GM23338 (cell line): ENCODE data around the gene RTCA. TPM values are rescaled to one million over a fixed set of nuclear protein-coding genes. Genes with fewer than 3 reads are reported as not detected.

Source experiments
- ATAC-seq: fragments of 200-7000 bp; cut with Tn5 transposase; 3 replicates; pipeline ENCODE4 v1.9.1; 2020
- DNase-seq: peaks from one replicate; pipeline ENCODE4 v3.0.0-alpha.2; 2015; ENCODE audit warnings: low spot score
- H2AFZ ChIP-seq: fragments of 200-600 bp; sonication (generic); 2 replicates; pipeline ENCODE4 v1.8.0; 2016; ENCODE audit warnings: antibody characterized with exemption, mild to moderate bottlenecking, moderate library complexity
- H3F3A ChIP-seq: fragments of 200-600 bp; sonication (generic); replicated peaks from 2 replicates; pipeline ENCODE4 v1.8.0; 2017; ENCODE audit warnings: antibody characterized with exemption, mixed run types, low read depth
- H3K27ac ChIP-seq: fragments of 200-600 bp; sonication (generic); 2 replicates; pipeline ENCODE4 v1.6.1; 2016; ENCODE audit warnings: low read depth
- H3K27me3 ChIP-seq: fragments of 200-600 bp; sonication (generic); 2 replicates; pipeline ENCODE4 v1.8.0; 2016; ENCODE audit warnings: mild to moderate bottlenecking, mixed run types, moderate library complexity; ENCODE audit not compliant: insufficient read depth
- H3K36me3 ChIP-seq: fragments of 200-600 bp; sonication (generic); 2 replicates; pipeline ENCODE4 v1.8.0; 2016; ENCODE audit warnings: mild to moderate bottlenecking; ENCODE audit not compliant: insufficient read depth
- H3K4me1 ChIP-seq: fragments of 200-600 bp; sonication (generic); 2 replicates; pipeline ENCODE4 v1.8.0; 2016; ENCODE audit warnings: mild to moderate bottlenecking, moderate library complexity; ENCODE audit not compliant: insufficient read depth
- H3K4me2 ChIP-seq: fragments of 200-600 bp; sonication (generic); 2 replicates; pipeline ENCODE4 v1.7.1; 2017; ENCODE audit warnings: mixed run types
- H3K4me3 ChIP-seq: fragments of 200-600 bp; sonication (generic); 2 replicates; pipeline ENCODE4 v1.6.1; 2016; ENCODE audit warnings: mixed run types
- H3K79me2 ChIP-seq: fragments of 200-600 bp; sonication (generic); replicated peaks from 2 replicates; pipeline ENCODE4 v1.8.0; 2017; ENCODE audit warnings: mild to moderate bottlenecking; ENCODE audit not compliant: insufficient read depth
- H3K9me2 ChIP-seq: fragments of 200-600 bp; sonication (generic); 2 replicates; pipeline ENCODE4 v1.8.0; 2017; ENCODE audit not compliant: insufficient read depth
- H4K20me1 ChIP-seq: fragments of 200-600 bp; sonication (generic); replicated peaks from 2 replicates; pipeline ENCODE4 v1.8.0; 2017; ENCODE audit warnings: mild to moderate bottlenecking; ENCODE audit not compliant: insufficient read depth
- H3K27ac Mint-ChIP-seq: 2 replicates; pipeline ENCODE4 v1.8.0; 2020; ENCODE audit warnings: inconsistent platforms, mild to moderate bottlenecking, moderate library complexity, mixed read lengths
- H3K27me3 Mint-ChIP-seq: 3 replicates; pipeline ENCODE4 v1.8.0; 2022; ENCODE audit warnings: low read depth, mild to moderate bottlenecking, moderate library complexity, mixed read lengths, inconsistent platforms; ENCODE audit not compliant: insufficient read depth, poor library complexity
- H3K36me3 Mint-ChIP-seq: 3 replicates; pipeline ENCODE4 v1.8.0; 2021; ENCODE audit warnings: low read depth, mild to moderate bottlenecking, inconsistent platforms, moderate library complexity, mixed read lengths
- H3K4me1 Mint-ChIP-seq: 3 replicates; pipeline ENCODE4 v1.8.0; 2020; ENCODE audit warnings: mild to moderate bottlenecking, inconsistent platforms, mixed read lengths
- H3K4me3 Mint-ChIP-seq: 3 replicates; pipeline ENCODE4 v1.8.0; 2021; ENCODE audit warnings: moderate library complexity, mild to moderate bottlenecking, inconsistent platforms, mixed read lengths
- H3K9me3 Mint-ChIP-seq: 3 replicates; pipeline ENCODE4 v1.8.0; 2020; ENCODE audit warnings: moderate library complexity, mild to moderate bottlenecking, inconsistent platforms, mixed read lengths
- CREB1 ChIP-seq: fragments of 250-450 bp; sonication (Bioruptor Pico); IDR thresholded peaks from 2 replicates; pipeline ENCODE4 v1.5.0; 2020; ENCODE audit warnings: low read depth, mild to moderate bottlenecking, moderate library complexity
- JUNB ChIP-seq: IDR thresholded peaks from one replicate; pipeline ENCODE4 v1.6.1; 2016; ENCODE audit warnings: antibody characterized with exemption; ENCODE audit not compliant: unreplicated experiment
- STAT1 ChIP-seq: IDR thresholded peaks from one replicate; pipeline ENCODE4 v1.6.1; 2016; ENCODE audit warnings: antibody characterized with exemption; ENCODE audit not compliant: unreplicated experiment
- ZNF331 ChIP-seq: fragments of 250-450 bp; sonication (Bioruptor Pico); IDR thresholded peaks from 2 replicates; pipeline ENCODE4 v1.5.0; 2020; ENCODE audit warnings: low read depth, mild to moderate bottlenecking, moderate library complexity
- polyA plus RNA-seq: library from polyadenylated mRNA; unstranded; fragments of >200 nt; fragmentation: Nextera tagmentation; extraction: Ambion mirVana; gene quantifications from 2 replicates; pipeline ENCODE4 v1.2.1, GENCODE V29; 2016
- total RNA-seq: library from RNA; depleted of rRNA; stranded (reverse); fragments of >200 nt; shearing (Covaris generic); gene quantifications from 2 replicates; pipeline ENCODE4 v1.2.3, GENCODE V29; 2014
- TF ChIP-seq, protein P1 (sequence below), 2 experiments: fragments of 200-600 bp in 1 of 2; sonication (generic) in 1 of 2; conservative IDR thresholded peaks; 2 replicates each; pipeline versions ENCODE4 v1.5.1 to v1.6.1; 2016 to 2017; ENCODE audit warnings: antibody characterized with exemption in 2 of 2, low read depth in 2 of 2, mild to moderate bottlenecking in 2 of 2, moderate library complexity in 1 of 2
- TF ChIP-seq, protein P2 (sequence below): fragments of 250-450 bp; sonication (Bioruptor Pico); IDR thresholded peaks from 2 replicates; pipeline ENCODE4 v1.5.0; 2020; ENCODE audit warnings: mild to moderate bottlenecking, moderate library complexity

RTCA gene
- total and polyA plus RNA-seq, 2 experiments from 2014 or later, result 36.6 TPM

DNA sequence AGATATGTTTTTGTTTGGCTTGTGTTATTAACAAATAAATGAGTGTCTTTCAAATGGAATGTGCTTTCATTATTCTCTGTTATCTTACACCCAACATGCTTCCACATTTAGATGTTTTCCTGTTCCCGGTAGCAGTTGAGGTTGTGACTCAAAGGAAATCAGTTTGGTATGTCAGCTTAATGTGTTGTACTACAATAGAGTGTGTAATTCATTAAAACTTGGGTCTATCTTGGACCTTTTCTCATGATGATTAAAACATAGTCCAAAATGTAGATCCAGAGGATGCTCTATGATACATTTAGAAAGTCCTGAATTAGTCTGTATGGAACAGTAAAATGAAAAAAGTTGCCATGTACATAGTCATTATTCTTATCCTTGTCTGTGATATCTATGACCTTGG is 26.7 kb downstream of the RTCA start:
- ATAC-seq, result no peak

More for the DNA sequence above, 26.7 kb downstream of the RTCA start:
- no peak overlapping the region for H3K4me3 ChIP-seq
- peaks cover 1% of the 10 kb centered on the region; the same call in 1 of the 3 replicates for H3K4me1 Mint-ChIP-seq
- no peaks in the 10 kb centered on the region for H3K79me2 ChIP-seq
- no peaks in the 10 kb centered on the region for H3F3A ChIP-seq
- DNase-seq, result no peak
- TF ChIP-seq, protein P1, sequence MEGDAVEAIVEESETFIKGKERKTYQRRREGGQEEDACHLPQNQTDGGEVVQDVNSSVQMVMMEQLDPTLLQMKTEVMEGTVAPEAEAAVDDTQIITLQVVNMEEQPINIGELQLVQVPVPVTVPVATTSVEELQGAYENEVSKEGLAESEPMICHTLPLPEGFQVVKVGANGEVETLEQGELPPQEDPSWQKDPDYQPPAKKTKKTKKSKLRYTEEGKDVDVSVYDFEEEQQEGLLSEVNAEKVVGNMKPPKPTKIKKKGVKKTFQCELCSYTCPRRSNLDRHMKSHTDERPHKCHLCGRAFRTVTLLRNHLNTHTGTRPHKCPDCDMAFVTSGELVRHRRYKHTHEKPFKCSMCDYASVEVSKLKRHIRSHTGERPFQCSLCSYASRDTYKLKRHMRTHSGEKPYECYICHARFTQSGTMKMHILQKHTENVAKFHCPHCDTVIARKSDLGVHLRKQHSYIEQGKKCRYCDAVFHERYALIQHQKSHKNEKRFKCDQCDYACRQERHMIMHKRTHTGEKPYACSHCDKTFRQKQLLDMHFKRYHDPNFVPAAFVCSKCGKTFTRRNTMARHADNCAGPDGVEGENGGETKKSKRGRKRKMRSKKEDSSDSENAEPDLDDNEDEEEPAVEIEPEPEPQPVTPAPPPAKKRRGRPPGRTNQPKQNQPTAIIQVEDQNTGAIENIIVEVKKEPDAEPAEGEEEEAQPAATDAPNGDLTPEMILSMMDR (conservative IDR thresholded peaks at IDR 0.05; ENCODE audit: low read depth in 2 of 2), result no peak
- TF ChIP-seq JUNB (no peak), CREB1 (CRISPR knock-in tag) (no peak), STAT1 (no peak), ZNF331 (CRISPR knock-in tag) (no peak)
- TF ChIP-seq, protein P2, sequence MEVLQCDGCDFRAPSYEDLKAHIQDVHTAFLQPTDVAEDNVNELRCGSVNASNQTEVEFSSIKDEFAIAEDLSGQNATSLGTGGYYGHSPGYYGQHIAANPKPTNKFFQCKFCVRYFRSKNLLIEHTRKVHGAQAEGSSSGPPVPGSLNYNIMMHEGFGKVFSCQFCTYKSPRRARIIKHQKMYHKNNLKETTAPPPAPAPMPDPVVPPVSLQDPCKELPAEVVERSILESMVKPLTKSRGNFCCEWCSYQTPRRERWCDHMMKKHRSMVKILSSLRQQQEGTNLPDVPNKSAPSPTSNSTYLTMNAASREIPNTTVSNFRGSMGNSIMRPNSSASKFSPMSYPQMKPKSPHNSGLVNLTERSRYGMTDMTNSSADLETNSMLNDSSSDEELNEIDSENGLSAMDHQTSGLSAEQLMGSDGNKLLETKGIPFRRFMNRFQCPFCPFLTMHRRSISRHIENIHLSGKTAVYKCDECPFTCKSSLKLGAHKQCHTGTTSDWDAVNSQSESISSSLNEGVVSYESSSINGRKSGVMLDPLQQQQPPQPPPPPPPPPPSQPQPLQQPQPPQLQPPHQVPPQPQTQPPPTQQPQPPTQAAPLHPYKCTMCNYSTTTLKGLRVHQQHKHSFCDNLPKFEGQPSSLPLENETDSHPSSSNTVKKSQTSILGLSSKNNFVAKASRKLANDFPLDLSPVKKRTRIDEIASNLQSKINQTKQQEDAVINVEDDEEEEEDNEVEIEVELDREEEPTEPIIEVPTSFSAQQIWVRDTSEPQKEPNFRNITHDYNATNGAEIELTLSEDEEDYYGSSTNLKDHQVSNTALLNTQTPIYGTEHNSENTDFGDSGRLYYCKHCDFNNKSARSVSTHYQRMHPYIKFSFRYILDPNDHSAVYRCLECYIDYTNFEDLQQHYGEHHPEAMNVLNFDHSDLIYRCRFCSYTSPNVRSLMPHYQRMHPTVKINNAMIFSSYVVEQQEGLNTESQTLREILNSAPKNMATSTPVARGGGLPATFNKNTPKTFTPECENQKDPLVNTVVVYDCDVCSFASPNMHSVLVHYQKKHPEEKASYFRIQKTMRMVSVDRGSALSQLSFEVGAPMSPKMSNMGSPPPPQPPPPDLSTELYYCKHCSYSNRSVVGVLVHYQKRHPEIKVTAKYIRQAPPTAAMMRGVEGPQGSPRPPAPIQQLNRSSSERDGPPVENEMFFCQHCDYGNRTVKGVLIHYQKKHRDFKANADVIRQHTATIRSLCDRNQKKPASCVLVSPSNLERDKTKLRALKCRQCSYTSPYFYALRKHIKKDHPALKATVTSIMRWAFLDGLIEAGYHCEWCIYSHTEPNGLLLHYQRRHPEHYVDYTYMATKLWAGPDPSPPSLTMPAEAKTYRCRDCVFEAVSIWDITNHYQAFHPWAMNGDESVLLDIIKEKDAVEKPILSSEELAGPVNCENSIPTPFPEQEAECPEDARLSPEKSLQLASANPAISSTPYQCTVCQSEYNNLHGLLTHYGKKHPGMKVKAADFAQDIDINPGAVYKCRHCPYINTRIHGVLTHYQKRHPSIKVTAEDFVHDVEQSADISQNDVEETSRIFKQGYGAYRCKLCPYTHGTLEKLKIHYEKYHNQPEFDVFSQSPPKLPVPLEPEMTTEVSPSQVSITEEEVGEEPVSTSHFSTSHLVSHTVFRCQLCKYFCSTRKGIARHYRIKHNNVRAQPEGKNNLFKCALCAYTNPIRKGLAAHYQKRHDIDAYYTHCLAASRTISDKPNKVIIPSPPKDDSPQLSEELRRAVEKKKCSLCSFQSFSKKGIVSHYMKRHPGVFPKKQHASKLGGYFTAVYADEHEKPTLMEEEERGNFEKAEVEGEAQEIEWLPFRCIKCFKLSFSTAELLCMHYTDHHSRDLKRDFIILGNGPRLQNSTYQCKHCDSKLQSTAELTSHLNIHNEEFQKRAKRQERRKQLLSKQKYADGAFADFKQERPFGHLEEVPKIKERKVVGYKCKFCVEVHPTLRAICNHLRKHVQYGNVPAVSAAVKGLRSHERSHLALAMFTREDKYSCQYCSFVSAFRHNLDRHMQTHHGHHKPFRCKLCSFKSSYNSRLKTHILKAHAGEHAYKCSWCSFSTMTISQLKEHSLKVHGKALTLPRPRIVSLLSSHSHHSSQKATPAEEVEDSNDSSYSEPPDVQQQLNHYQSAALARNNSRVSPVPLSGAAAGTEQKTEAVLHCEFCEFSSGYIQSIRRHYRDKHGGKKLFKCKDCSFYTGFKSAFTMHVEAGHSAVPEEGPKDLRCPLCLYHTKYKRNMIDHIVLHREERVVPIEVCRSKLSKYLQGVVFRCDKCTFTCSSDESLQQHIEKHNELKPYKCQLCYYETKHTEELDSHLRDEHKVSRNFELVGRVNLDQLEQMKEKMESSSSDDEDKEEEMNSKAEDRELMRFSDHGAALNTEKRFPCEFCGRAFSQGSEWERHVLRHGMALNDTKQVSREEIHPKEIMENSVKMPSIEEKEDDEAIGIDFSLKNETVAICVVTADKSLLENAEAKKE (CRISPR knock-in tag), result no peak
- H2AFZ ChIP-seq, result no peak overlapping the region
- peaks cover 4% of the 10 kb centered on the region; the same call in 2 of the 3 replicates for H3K9me3 Mint-ChIP-seq
- no peak overlapping the region for H3K4me3 Mint-ChIP-seq
- no peak overlapping the region for H3K27ac Mint-ChIP-seq
- 0 out of 2 replicates have a peak, but pooled peaks cover 5% of the 10 kb centered on the region for H3K4me1 ChIP-seq
- H3K9me2 ChIP-seq, result no peaks in the 10 kb centered on the region
- no peak overlapping the region for H3K4me2 ChIP-seq
- H4K20me1 ChIP-seq, result no peaks in the 10 kb centered on the region
- H3K27me3 Mint-ChIP-seq, result peaks cover under 1% of the 10 kb centered on the region
- peaks cover 16% of the 10 kb centered on the region; the same call in 1 of the 2 replicates for H3K36me3 ChIP-seq
- peak overlapping the region; percentile 6; the same call in 1 of the 2 replicates for H3K27ac ChIP-seq
- H3K36me3 Mint-ChIP-seq, result peaks cover 33% of the 10 kb centered on the region; the same call in 2 of the 3 replicates
- H3K27me3 ChIP-seq, result no peaks in the 10 kb centered on the region
